Aorta (tissue), 5 donors: ENCODE measurements around the gene AOX1. TPM values are rescaled to one million over a fixed set of nuclear protein-coding genes. Genes with fewer than 3 reads are reported as not detected.

Source experiments
- ATAC-seq: fragments of 200-7000 bp; cut with Tn5 transposase; one replicate; pipeline ENCODE4 v1.9.1; 2022; ENCODE audit warnings: moderate library complexity; ENCODE audit not compliant: low FRiP score
- DNase-seq, 2 donors: peaks; one replicate each; pipeline ENCODE4 v3.0.0-alpha.2; 2020
- H3K27ac ChIP-seq, 2 donors: one replicate each; pipeline ENCODE4 v1.5.1; 2013; ENCODE audit warnings: low read length in 2 of 2, mild to moderate bottlenecking in 2 of 2, moderate library complexity in 2 of 2, control low read depth in 1 of 2, inconsistent platforms in 1 of 2, low read depth in 1 of 2
- H3K27me3 ChIP-seq, 2 donors: one replicate each; pipeline ENCODE4 v1.6.1; 2013; ENCODE audit warnings: control low read depth in 1 of 2, low read length in 1 of 2, mild to moderate bottlenecking in 1 of 2, moderate library complexity in 1 of 2; ENCODE audit not compliant: insufficient read depth in 2 of 2, control insufficient read depth in 1 of 2
- H3K36me3 ChIP-seq, 2 donors: one replicate each; pipeline ENCODE4 v1.6.1; 2013; ENCODE audit warnings: control low read depth in 1 of 2, low read length in 1 of 2, mild to moderate bottlenecking in 1 of 2; ENCODE audit not compliant: insufficient read depth in 2 of 2, control insufficient read depth in 1 of 2
- H3K4me1 ChIP-seq, 2 donors: one replicate each; pipeline ENCODE4 v1.6.1; 2013; ENCODE audit warnings: low read length in 2 of 2, control low read depth in 1 of 2, mild to moderate bottlenecking in 1 of 2, moderate library complexity in 1 of 2; ENCODE audit not compliant: insufficient read depth in 2 of 2, control insufficient read depth in 1 of 2
- H3K4me3 ChIP-seq, 2 donors: one replicate each; pipeline ENCODE4 v1.5.1; 2013; ENCODE audit warnings: low read length in 2 of 2, control low read depth in 1 of 2, mild to moderate bottlenecking in 1 of 2
- H3K9me3 ChIP-seq: one replicate; pipeline ENCODE4 v1.6.1; 2013; ENCODE audit warnings: mild to moderate bottlenecking, low read length; ENCODE audit not compliant: control insufficient read depth
- WGBS, 2 donors: extraction: QIAGEN DNeasy Blood & Tissue Kit; methylation state at CpG; one replicate each; pipeline ENCODE4 v1.1.7; 2013; 5-methylcytosine and 5-hydroxymethylcytosine counted together
- intact Hi-C, 2 donors: fragments of 100-400 bp; cut with DNase I; formaldehyde crosslinking; loops; one replicate each; pipeline versions ENCODE4 v1.14.2 to v1.15.0; 2022
- polyA plus RNA-seq, 2 donors: library from polyadenylated mRNA; stranded (reverse); fragments of 200-250 nt; gene quantifications; one replicate each; pipeline ENCODE4 v1.2.3, GENCODE V29; 2013
- total RNA-seq, 2 donors: library from RNA; stranded (reverse); fragmentation: NEBNext Ultra II Directional; extraction: Animal tissue kit (Norgen Biotek cat#: 25700); gene quantifications; one replicate each; pipeline ENCODE4 v1.2.1, GENCODE V29; 2021
- donor health status: healthy with polysubstance abuse.
- donor health status: Bipolar disorder and iron deficiency.
- donor health status: DM: no; HTN: no; CAD: no.
- donor health status: DM: no; HTN: no; CAD: no.
- donor health status: DM: yes; HTN: yes; CAD: no.

Gene AOX1
- total and polyA plus RNA-seq, 4 donors, result 6.9 to 65.5 (median 36.1) TPM

- H3K4me3 ChIP-seq, result no peak overlapping the region
- intact Hi-C loops, result no loop called here
- no peaks in the 10 kb centered on the region for H3K9me3 ChIP-seq
- ATAC-seq (no peak), DNase-seq (no peak)
- H3K27ac ChIP-seq, result no peak overlapping the region
- H3K36me3 ChIP-seq, result peaks cover 0 to 3% of the 10 kb centered on the region in 2 donors
- WGBS, 2 donors, result 93 to 95% methylated on average over 6 of the region's 6 CpGs
- H3K27me3 ChIP-seq, result no peaks in the 10 kb centered on the region
- no peaks in the 10 kb centered on the region for H3K4me1 ChIP-seq
These were observed 79.1 kb downstream of the AOX1 start for GRCh38 chr2:200664770-200665494.

- Histone ChIP-seq H3K9me3 (no peaks in the 10 kb centered on the region), H3K36me3 (peaks cover 0 to under 1% of the 10 kb centered on the region in 2 donors), H3K27ac (no peak overlapping the region), H3K4me1 (no peaks in the 10 kb centered on the region), H3K27me3 (no peaks in the 10 kb centered on the region), H3K4me3 (no peak overlapping the region)
- intact Hi-C loops, result no loop called here
- 84 to 85% methylated on average over 2 of the region's 2 CpGs for WGBS, 2 donors
- ATAC-seq (no peak), DNase-seq (no peak)
These were observed 80.0 kb downstream of the AOX1 start for GRCh38 chr2:200665626-200666453.

GRCh38 chr2:200667413-200667812, 81.6 kb downstream of the AOX1 start:
- DNase-seq (no peak), ATAC-seq (no peak)
- Histone ChIP-seq H3K27ac (no peak overlapping the region), H3K4me3 (no peak overlapping the region), H3K36me3 (no peaks in the 10 kb centered on the region), H3K4me1 (no peaks in the 10 kb centered on the region), H3K27me3 (no peaks in the 10 kb centered on the region), H3K9me3 (no peaks in the 10 kb centered on the region)
- intact Hi-C loops, result no loop called here
- WGBS, 2 donors, result 83 to 90% methylated on average over 3 of the region's 3 CpGs

- no peaks in the 10 kb centered on the region for H3K9me3 ChIP-seq
- H3K27ac ChIP-seq, result no peak overlapping the region
- H3K27me3 ChIP-seq, result no peaks in the 10 kb centered on the region
- H3K4me3 ChIP-seq, result no peak overlapping the region
- WGBS, 2 donors, result 53 to 72% methylated on average over 3 of the region's 3 CpGs
- ATAC-seq (no peak), DNase-seq (no peak)
- intact Hi-C loops, result no loop called here
- H3K4me1 ChIP-seq, result no peaks in the 10 kb centered on the region
- no peaks in the 10 kb centered on the region for H3K36me3 ChIP-seq
These were observed 82.7 kb downstream of the AOX1 start for GRCh38 chr2:200668478-200668877.

GRCh38 chr2:200669308-200669707, 83.5 kb downstream of the AOX1 start:
- H3K36me3 ChIP-seq, result no peaks in the 10 kb centered on the region
- WGBS, 2 donors, result 86 to 89% methylated on average over 9 of the region's 9 CpGs
- intact Hi-C loops, result no loop called here
- no peak overlapping the region for H3K4me3 ChIP-seq
- H3K4me1 ChIP-seq, result no peaks in the 10 kb centered on the region
- H3K27me3 ChIP-seq, result no peaks in the 10 kb centered on the region
- ATAC-seq, result no peak
- DNase-seq, result no peak
- H3K27ac ChIP-seq, result no peak overlapping the region
- no peaks in the 10 kb centered on the region for H3K9me3 ChIP-seq

- Histone ChIP-seq H3K9me3 (no peaks in the 10 kb centered on the region), H3K27me3 (no peaks in the 10 kb centered on the region), H3K27ac (no peak overlapping the region), H3K36me3 (no peaks in the 10 kb centered on the region), H3K4me3 (no peak overlapping the region), H3K4me1 (no peaks in the 10 kb centered on the region)
- intact Hi-C loops, result no loop called here
- DNase-seq, result no peak
- 46 to 49% methylated on average over 4 of the region's 4 CpGs for WGBS, 2 donors
- ATAC-seq, result no peak
These were observed 84.5 kb downstream of the AOX1 start for GRCh38 chr2:200670313-200670712.

GRCh38 chr2:200670751-200671150, 84.9 kb downstream of the AOX1 start:
- Histone ChIP-seq H3K9me3 (no peaks in the 10 kb centered on the region), H3K4me1 (no peaks in the 10 kb centered on the region), H3K27ac (no peak overlapping the region), H3K27me3 (no peaks in the 10 kb centered on the region), H3K36me3 (no peaks in the 10 kb centered on the region), H3K4me3 (no peak overlapping the region)
- no peak for ATAC-seq
- WGBS, 2 donors, result 80 to 86% methylated on average over 1 of the region's 1 CpG
- no peak for DNase-seq
- intact Hi-C loops, result no loop called here

GRCh38 chr2:200673191-200673590, 87.4 kb downstream of the AOX1 start:
- intact Hi-C loops, result no loop called here
- H3K4me1 ChIP-seq, result no peaks in the 10 kb centered on the region
- H3K27ac ChIP-seq, result no peak overlapping the region
- H3K27me3 ChIP-seq, result no peaks in the 10 kb centered on the region
- no peak overlapping the region for H3K4me3 ChIP-seq
- 84 to 87% methylated on average over 5 of the region's 5 CpGs for whole genome bisulfite sequencing, 2 donors
- no peak for ATAC-seq
- no peak for DNase-seq
- no peaks in the 10 kb centered on the region for H3K9me3 ChIP-seq
- no peaks in the 10 kb centered on the region for H3K36me3 ChIP-seq

- Histone ChIP-seq H3K27me3 (no peaks in the 10 kb centered on the region), H3K36me3 (no peaks in the 10 kb centered on the region), H3K4me3 (no peak overlapping the region), H3K9me3 (no peaks in the 10 kb centered on the region), H3K27ac (no peak overlapping the region), H3K4me1 (no peaks in the 10 kb centered on the region)
- DNase-seq (no peak), ATAC-seq (no peak)
- WGBS, 2 donors, result 67 to 70% methylated on average over 7 of the region's 7 CpGs
- intact Hi-C loops, result no loop called here
These were observed 89.0 kb downstream of the AOX1 start for GRCh38 chr2:200674837-200675236.
